ENCODE measurements around the gene TMEM185A. TPM values are rescaled to one million over a fixed set of nuclear protein-coding genes. Genes with fewer than 3 reads are reported as not detected.
A peak's percentile ranks its signal among the peaks of the same experiment; 100 is the strongest.

TMEM185A gene
- total and polyA plus RNA-seq, 10 of the 15 experiments (the other 5 are each of a cell fraction or from before 2014, with no cell fraction given), result 2.4 to 25.1 (median 12.0) TPM

- TF ChIP-seq USF2 (IDR thresholded peaks at IDR 0.05; ENCODE audit: borderline replicate concordance, low read depth, low read length), result no peak
- TF ChIP-seq SUPT20H (IDR thresholded peaks at IDR 0.05; ENCODE audit: borderline replicate concordance, control insufficient read depth, low read depth, low read length), result no peak
- no peak for TF ChIP-seq ZNF217 (IDR thresholded peaks at IDR 0.05)
- TF ChIP-seq ZBED1 (IDR thresholded peaks at IDR 0.05; ENCODE audit: borderline replicate concordance), result no peak
- no peak for TF ChIP-seq ESRRA (IDR thresholded peaks at IDR 0.05; ENCODE audit: low read length)
- TF ChIP-seq GABPA (IDR thresholded peaks at IDR 0.05; ENCODE audit: low read depth), result no peak
- TF ChIP-seq CEBPZ (IDR thresholded peaks at IDR 0.05; ENCODE audit: low read depth, low read length), result no peak
- no peak for TF ChIP-seq TCF7 (IDR thresholded peaks at IDR 0.05; ENCODE audit: borderline replicate concordance)
- TF ChIP-seq BHLHE40 (IDR thresholded peaks at IDR 0.05; ENCODE audit: borderline replicate concordance in 1 of 2, low read depth in 2 of 2, low read length in 1 of 2), result peak; percentile 86 to 95
- TF ChIP-seq HDAC6 (IDR thresholded peaks at IDR 0.05; ENCODE audit: unreplicated experiment), result no peak
- TF ChIP-seq E2F8 (IDR thresholded peaks at IDR 0.05; ENCODE audit: low read depth, partially characterized antibody), result no peak
- TF ChIP-seq ZNF687 (IDR thresholded peaks at IDR 0.05), result no peak
- TF ChIP-seq NR2C1 (IDR thresholded peaks at IDR 0.05), result no peak
- TF ChIP-seq KLF5 (IDR thresholded peaks at IDR 0.05; ENCODE audit: partially characterized antibody), result no peak
- TF ChIP-seq SMAD1 (IDR thresholded peaks at IDR 0.05; ENCODE audit: low read depth, partially characterized antibody), result no peak
- no peak for TF ChIP-seq RBBP5 (conservative IDR thresholded peaks at IDR 0.05)
- no peak for TF ChIP-seq BRCA1 (IDR thresholded peaks at IDR 0.05; ENCODE audit: low read depth, low read length)
- no peak for TF ChIP-seq ZSCAN29 (IDR thresholded peaks at IDR 0.05)
Measured at GRCh38 chrX:149631234-149632165, at the start of gene TMEM185A (continued).

All from GM12878 (cell line).